GM21576 (cell line): Measurements from ENCODE around the gene BATF3.
"Not testable (repeated sequence)": the region's sequence is repeated elsewhere in the genome, so short reads cannot be mapped to it uniquely, and the experiment has no call there.

Experiments
- ATAC-seq: cut with Tn5 transposase; IDR thresholded peaks from one replicate; pipeline ENCODE4 v1.9.1; 2021; ENCODE audit warnings: mild to moderate bottlenecking, moderate library complexity; ENCODE audit not compliant: unreplicated experiment

Gene BATF3

GRCh38 chr1:212699625-212700222, at the start of gene BATF3:
Gene BATF3, minus strand, starts transcription at chr1:212699840. Its CDS starts 78 bp downstream, at chr1:212699762.
- peak; percentile 15 for ATAC-seq

GRCh38 chr1:212746546-212746945, 46.9 kb upstream of the BATF3 start:
- no peak for ATAC-seq

GRCh38 chr1:212745303-212745702, 45.7 kb upstream of the BATF3 start:
- ATAC-seq: no peak

- ATAC-seq: no peak
These were observed 44.3 kb upstream of the BATF3 start for GRCh38 chr1:212743901-212744475.

- no peak for ATAC-seq
These were observed 38.7 kb upstream of the BATF3 start for GRCh38 chr1:212738330-212738729.

- no peak for ATAC-seq
These were observed 37.9 kb upstream of the BATF3 start for GRCh38 chr1:212737559-212737958.

GRCh38 chr1:212733109-212733508, 33.5 kb upstream of the BATF3 start:
- ATAC-seq: no peak

GRCh38 chr1:212731630-212732029, 32.0 kb upstream of the BATF3 start:
- no peak for ATAC-seq

GRCh38 chr1:212728606-212729005, 29.0 kb upstream of the BATF3 start:
- ATAC-seq: no peak

GRCh38 chr1:212727386-212728181, 27.9 kb upstream of the BATF3 start:
- ATAC-seq: no peak

GRCh38 chr1:212724679-212725078, 25.0 kb upstream of the BATF3 start:
- not testable (repeated sequence) for ATAC-seq

GRCh38 chr1:212722270-212722957, 22.8 kb upstream of the BATF3 start:
- no peak for ATAC-seq

- no peak for ATAC-seq
These were observed 22.0 kb upstream of the BATF3 start for GRCh38 chr1:212721388-212722247.

GRCh38 chr1:212719633-212720032, 20.0 kb upstream of the BATF3 start:
- ATAC-seq: no peak

GRCh38 chr1:212718499-212718898, 18.9 kb upstream of the BATF3 start:
- ATAC-seq: no peak

- ATAC-seq: no peak
These were observed 16.5 kb upstream of the BATF3 start for GRCh38 chr1:212716161-212716560.

GRCh38 chr1:212713465-212714136, 14.0 kb upstream of the BATF3 start:
- ATAC-seq: no peak

GRCh38 chr1:212712451-212713303, 13.0 kb upstream of the BATF3 start:
- ATAC-seq: no peak

GRCh38 chr1:212711974-212712373, 12.3 kb upstream of the BATF3 start:
- not testable (repeated sequence) for ATAC-seq
